ENCODE data around the gene PALM2AKAP2.

- TF ChIP-seq EZH2 (IDR thresholded peaks at IDR 0.05; ENCODE audit: insufficient read depth, poor library complexity, severe bottlenecking) (no peak), EZH2phosphoT487 (IDR thresholded peaks at IDR 0.05; ENCODE audit: insufficient read depth, low read depth) (no peak)
Measured at GRCh38 chr9:109817146-109817845, 37.3 kb downstream of the PALM2AKAP2 start.

All from GM23248 (cell line).